Measurements from ENCODE around the gene CCSER1.

Gene CCSER1

DNA sequence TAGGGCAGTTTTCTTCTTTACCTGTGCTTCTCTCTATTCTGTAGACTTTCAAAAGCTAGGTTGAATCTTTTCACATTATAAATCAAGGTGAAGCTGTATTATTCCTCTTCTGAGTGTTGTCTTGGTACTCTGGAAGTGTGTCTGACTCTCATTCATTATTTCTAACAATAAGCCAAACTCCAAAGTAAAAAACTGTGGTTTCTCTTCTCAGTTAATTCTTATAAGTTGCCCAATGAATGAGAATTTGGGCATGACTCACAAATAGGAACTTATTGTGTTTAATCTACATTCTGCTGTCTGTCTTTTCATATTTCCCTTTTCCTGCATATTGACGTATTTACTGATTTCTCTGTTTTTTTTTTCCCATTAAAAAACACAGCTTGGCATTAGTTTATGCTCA is 714.5 kb downstream of the CCSER1 start:
- Histone ChIP-seq H3K79me2 (ENCODE audit: insufficient read depth, low read length) (no peaks in the 10 kb centered on the region), H2AFZ (ENCODE audit: low read depth, low read length) (no peak overlapping the region), H3K9ac (ENCODE audit: low read depth, low read length) (no peak overlapping the region), H3K27me3 (ENCODE audit: insufficient read depth, low read length, poor library complexity) (no peaks in the 10 kb centered on the region), H3K4me3 (ENCODE audit: low read depth in 1 of 2, low read length in 2 of 2) (no peak overlapping the region), H3K4me1 (ENCODE audit: insufficient read depth, low read length) (no peaks in the 10 kb centered on the region), H3K9me3 (ENCODE audit: insufficient read depth, low read length, severe bottlenecking) (no peaks in the 10 kb centered on the region), H3K4me2 (ENCODE audit: insufficient read depth, low read length) (no peak overlapping the region), H4K20me1 (ENCODE audit: insufficient read depth, low read length) (no peaks in the 10 kb centered on the region), H3K36me3 (ENCODE audit: insufficient read depth, low read length) (no peaks in the 10 kb centered on the region), H3K27ac (ENCODE audit: low read length) (no peak overlapping the region)
- DNase-seq (no peak), ATAC-seq (ENCODE audit: insufficient read depth, low read depth) (no peak)
- TF ChIP-seq EZH2 (IDR thresholded peaks at IDR 0.05; ENCODE audit: borderline replicate concordance, low read depth, low read length, severe bottlenecking) = no peak
- TF ChIP-seq, protein P1, sequence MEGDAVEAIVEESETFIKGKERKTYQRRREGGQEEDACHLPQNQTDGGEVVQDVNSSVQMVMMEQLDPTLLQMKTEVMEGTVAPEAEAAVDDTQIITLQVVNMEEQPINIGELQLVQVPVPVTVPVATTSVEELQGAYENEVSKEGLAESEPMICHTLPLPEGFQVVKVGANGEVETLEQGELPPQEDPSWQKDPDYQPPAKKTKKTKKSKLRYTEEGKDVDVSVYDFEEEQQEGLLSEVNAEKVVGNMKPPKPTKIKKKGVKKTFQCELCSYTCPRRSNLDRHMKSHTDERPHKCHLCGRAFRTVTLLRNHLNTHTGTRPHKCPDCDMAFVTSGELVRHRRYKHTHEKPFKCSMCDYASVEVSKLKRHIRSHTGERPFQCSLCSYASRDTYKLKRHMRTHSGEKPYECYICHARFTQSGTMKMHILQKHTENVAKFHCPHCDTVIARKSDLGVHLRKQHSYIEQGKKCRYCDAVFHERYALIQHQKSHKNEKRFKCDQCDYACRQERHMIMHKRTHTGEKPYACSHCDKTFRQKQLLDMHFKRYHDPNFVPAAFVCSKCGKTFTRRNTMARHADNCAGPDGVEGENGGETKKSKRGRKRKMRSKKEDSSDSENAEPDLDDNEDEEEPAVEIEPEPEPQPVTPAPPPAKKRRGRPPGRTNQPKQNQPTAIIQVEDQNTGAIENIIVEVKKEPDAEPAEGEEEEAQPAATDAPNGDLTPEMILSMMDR (IDR thresholded peaks at IDR 0.05; ENCODE audit: borderline replicate concordance, extremely low read depth, low read length, poor library complexity, severe bottlenecking) = no peak

DNA sequence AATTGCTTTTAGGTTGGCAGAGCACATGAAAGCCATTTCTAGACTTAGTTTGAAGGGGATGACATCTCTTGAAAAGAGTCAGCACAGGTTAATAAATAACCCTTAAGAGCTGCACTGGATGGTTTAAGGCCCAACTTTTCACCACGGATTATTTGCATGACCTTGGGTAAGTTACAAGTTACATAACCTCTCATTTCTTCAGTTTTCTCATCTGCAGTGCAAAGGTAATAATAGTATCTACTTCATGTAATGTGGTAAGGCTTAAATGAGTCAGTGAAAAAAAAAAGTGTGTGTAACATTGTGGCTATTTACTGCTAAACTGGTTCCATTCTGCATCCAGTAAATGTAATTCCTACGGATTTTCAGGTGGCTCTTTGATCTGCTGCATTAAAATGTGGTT is 715.8 kb downstream of the CCSER1 start:
- Histone ChIP-seq H3K4me3 (ENCODE audit: low read depth in 1 of 2, low read length in 2 of 2) (no peak overlapping the region), H3K9me3 (ENCODE audit: insufficient read depth, low read length, severe bottlenecking) (no peaks in the 10 kb centered on the region), H4K20me1 (ENCODE audit: insufficient read depth, low read length) (no peaks in the 10 kb centered on the region), H3K4me2 (ENCODE audit: insufficient read depth, low read length) (no peak overlapping the region), H3K27ac (ENCODE audit: low read length) (no peak overlapping the region), H3K79me2 (ENCODE audit: insufficient read depth, low read length) (no peaks in the 10 kb centered on the region), H3K4me1 (ENCODE audit: insufficient read depth, low read length) (no peaks in the 10 kb centered on the region), H2AFZ (ENCODE audit: low read depth, low read length) (no peak overlapping the region), H3K36me3 (ENCODE audit: insufficient read depth, low read length) (no peaks in the 10 kb centered on the region), H3K9ac (ENCODE audit: low read depth, low read length) (no peak overlapping the region), H3K27me3 (ENCODE audit: insufficient read depth, low read length, poor library complexity) (no peaks in the 10 kb centered on the region)
- TF ChIP-seq, protein P1 (IDR thresholded peaks at IDR 0.05; ENCODE audit: borderline replicate concordance, extremely low read depth, low read length, poor library complexity, severe bottlenecking) = no peak
- TF ChIP-seq EZH2 (IDR thresholded peaks at IDR 0.05; ENCODE audit: borderline replicate concordance, low read depth, low read length, severe bottlenecking) = no peak
- DNase-seq (no peak), ATAC-seq (ENCODE audit: insufficient read depth, low read depth) (no peak)

DNA sequence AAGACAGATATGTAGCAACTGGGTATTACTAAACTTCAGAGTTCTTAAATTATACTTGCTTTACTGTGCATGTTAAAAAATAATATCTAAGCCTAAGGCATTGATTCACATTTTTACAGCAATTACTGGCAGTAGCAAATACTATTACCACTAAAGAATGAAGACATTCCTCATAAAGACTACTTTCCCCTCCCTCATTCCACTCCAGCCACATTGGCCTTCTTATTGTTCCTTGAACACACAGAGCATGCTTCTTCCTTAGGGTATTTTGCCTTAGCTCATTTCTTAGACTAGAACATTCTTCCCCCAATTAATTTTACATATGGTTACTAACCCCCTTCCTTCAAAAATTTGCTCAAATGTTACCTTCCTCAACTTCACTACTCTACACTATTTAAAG is 717.0 kb downstream of the CCSER1 start:
- Histone ChIP-seq H3K4me3 (ENCODE audit: low read depth in 1 of 2, low read length in 2 of 2) (no peak overlapping the region), H3K27ac (ENCODE audit: low read length) (no peak overlapping the region), H3K4me2 (ENCODE audit: insufficient read depth, low read length) (no peak overlapping the region), H3K9ac (ENCODE audit: low read depth, low read length) (no peak overlapping the region), H3K27me3 (ENCODE audit: insufficient read depth, low read length, poor library complexity) (no peaks in the 10 kb centered on the region), H3K79me2 (ENCODE audit: insufficient read depth, low read length) (no peaks in the 10 kb centered on the region), H2AFZ (ENCODE audit: low read depth, low read length) (no peak overlapping the region), H4K20me1 (ENCODE audit: insufficient read depth, low read length) (no peaks in the 10 kb centered on the region), H3K36me3 (ENCODE audit: insufficient read depth, low read length) (no peaks in the 10 kb centered on the region), H3K9me3 (ENCODE audit: insufficient read depth, low read length, severe bottlenecking) (no peaks in the 10 kb centered on the region), H3K4me1 (ENCODE audit: insufficient read depth, low read length) (no peaks in the 10 kb centered on the region)
- TF ChIP-seq, protein P1 (IDR thresholded peaks at IDR 0.05; ENCODE audit: borderline replicate concordance, extremely low read depth, low read length, poor library complexity, severe bottlenecking) = no peak
- TF ChIP-seq EZH2 (IDR thresholded peaks at IDR 0.05; ENCODE audit: borderline replicate concordance, low read depth, low read length, severe bottlenecking) = no peak
- no peak for DNase-seq
- no peak for ATAC-seq (ENCODE audit: insufficient read depth, low read depth)

DNA sequence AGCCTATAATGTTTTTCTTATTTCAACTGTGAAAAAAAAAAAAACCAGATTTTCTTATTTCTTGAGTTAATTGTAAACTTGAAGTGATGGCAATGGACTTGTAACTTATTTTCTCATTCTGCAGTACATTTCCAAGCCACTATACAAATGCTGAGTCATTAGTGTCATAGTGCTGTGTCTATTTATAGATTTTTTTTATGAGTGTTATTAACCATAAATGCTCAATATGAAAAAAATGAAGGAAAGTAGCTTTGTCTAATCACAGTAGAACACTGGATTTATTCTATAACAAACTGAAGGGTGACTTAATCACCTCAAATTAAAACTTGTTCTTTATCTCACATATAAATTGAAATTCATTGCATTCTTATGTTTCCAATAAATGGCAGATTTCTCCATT is 718.6 kb downstream of the CCSER1 start:
- DNase-seq (no peak), ATAC-seq (ENCODE audit: insufficient read depth, low read depth) (no peak)
- no peaks in the 10 kb centered on the region for H3K79me2 ChIP-seq (ENCODE audit: insufficient read depth, low read length)
- no peak overlapping the region for H3K9ac ChIP-seq (ENCODE audit: low read depth, low read length)
- H4K20me1 ChIP-seq (ENCODE audit: insufficient read depth, low read length) = no peaks in the 10 kb centered on the region
- no peak for TF ChIP-seq EZH2 (IDR thresholded peaks at IDR 0.05; ENCODE audit: borderline replicate concordance, low read depth, low read length, severe bottlenecking)
- TF ChIP-seq, protein P1 (IDR thresholded peaks at IDR 0.05; ENCODE audit: borderline replicate concordance, extremely low read depth, low read length, poor library complexity, severe bottlenecking) = no peak
- no peak overlapping the region for H3K4me2 ChIP-seq (ENCODE audit: insufficient read depth, low read length)
- H3K27me3 ChIP-seq (ENCODE audit: insufficient read depth, low read length, poor library complexity) = no peaks in the 10 kb centered on the region
- H2AFZ ChIP-seq (ENCODE audit: low read depth, low read length) = no peak overlapping the region
- no peaks in the 10 kb centered on the region for H3K4me1 ChIP-seq (ENCODE audit: insufficient read depth, low read length)
- H3K36me3 ChIP-seq (ENCODE audit: insufficient read depth, low read length) = no peaks in the 10 kb centered on the region
- H3K4me3 ChIP-seq (ENCODE audit: low read depth in 1 of 2, low read length in 2 of 2) = no peak overlapping the region
- H3K27ac ChIP-seq (ENCODE audit: low read length) = no peak overlapping the region
- no peaks in the 10 kb centered on the region for H3K9me3 ChIP-seq (ENCODE audit: insufficient read depth, low read length, severe bottlenecking)
